ENCODE measurements around the gene FMNL2.

DNA sequence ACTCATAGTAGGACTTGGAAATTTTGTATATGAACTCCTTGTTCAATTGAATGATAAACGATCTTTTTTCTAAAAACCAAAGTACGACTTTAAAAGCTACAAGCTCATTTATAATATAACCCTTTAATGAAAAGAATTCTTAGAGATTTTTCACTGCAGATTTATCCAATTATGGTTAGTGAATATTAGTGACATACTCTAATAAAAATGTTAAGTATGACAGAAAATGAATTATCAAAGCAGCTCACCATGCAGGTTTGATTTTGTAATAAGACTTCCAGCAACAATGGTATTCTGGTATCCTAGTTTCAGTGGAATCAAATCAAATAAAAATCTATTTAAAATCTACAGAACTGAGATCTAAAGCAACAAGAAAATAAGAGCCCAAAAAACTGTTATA is 343.8 kb downstream of the FMNL2 start:
- TF ChIP-seq POLR2A (IDR thresholded peaks at IDR 0.05; ENCODE audit: low read length) (no peak), GATA1 (IDR thresholded peaks at IDR 0.05; ENCODE audit: low read depth, low read length) (no peak)

Measured in erythroblast (primary cell).